Loucy (cell line): ENCODE measurements around the gene CEP112.

Source experiments
- EZH2phosphoT487 ChIP-seq: fragments of 200-600 bp; IDR thresholded peaks from 2 replicates; pipeline ENCODE4 v1.6.1; 2018; ENCODE audit warnings: antibody characterized with exemption, mild to moderate bottlenecking, moderate library complexity, borderline replicate concordance
- TF ChIP-seq, protein P1 (sequence below): fragments of 200-600 bp; sonication (generic); conservative IDR thresholded peaks from 2 replicates; pipeline ENCODE4 v1.5.1; 2014; ENCODE audit warnings: mild to moderate bottlenecking, antibody characterized with exemption, low read length

DNA sequence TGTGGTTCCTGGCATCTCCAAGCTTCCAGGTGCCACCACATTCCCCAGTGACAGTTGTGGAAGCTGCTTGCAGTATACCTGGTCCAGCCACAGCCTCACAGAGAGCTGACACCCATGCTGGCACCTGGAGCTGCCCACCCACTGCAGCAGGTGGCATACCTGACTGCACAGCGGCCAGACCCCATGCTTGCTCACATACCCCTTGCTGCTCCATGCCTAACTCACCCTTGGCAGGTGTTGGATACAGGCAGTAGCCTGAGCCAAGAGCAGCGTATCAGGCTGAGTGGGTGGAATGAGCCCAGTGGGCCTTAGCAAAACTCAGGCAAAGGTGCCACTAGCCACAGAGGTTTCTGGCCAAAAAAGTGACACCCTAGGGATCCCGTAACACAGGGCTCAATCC, 232.3 kb downstream of the CEP112 start:
- TF ChIP-seq EZH2phosphoT487: no peak
- TF ChIP-seq, protein P1, sequence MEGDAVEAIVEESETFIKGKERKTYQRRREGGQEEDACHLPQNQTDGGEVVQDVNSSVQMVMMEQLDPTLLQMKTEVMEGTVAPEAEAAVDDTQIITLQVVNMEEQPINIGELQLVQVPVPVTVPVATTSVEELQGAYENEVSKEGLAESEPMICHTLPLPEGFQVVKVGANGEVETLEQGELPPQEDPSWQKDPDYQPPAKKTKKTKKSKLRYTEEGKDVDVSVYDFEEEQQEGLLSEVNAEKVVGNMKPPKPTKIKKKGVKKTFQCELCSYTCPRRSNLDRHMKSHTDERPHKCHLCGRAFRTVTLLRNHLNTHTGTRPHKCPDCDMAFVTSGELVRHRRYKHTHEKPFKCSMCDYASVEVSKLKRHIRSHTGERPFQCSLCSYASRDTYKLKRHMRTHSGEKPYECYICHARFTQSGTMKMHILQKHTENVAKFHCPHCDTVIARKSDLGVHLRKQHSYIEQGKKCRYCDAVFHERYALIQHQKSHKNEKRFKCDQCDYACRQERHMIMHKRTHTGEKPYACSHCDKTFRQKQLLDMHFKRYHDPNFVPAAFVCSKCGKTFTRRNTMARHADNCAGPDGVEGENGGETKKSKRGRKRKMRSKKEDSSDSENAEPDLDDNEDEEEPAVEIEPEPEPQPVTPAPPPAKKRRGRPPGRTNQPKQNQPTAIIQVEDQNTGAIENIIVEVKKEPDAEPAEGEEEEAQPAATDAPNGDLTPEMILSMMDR: no peak
